Measurements from ENCODE around the gene MASP1. TPM values are rescaled to one million over a fixed set of nuclear protein-coding genes. Genes with fewer than 3 reads are reported as not detected.

MASP1 gene
- total RNA-seq, 1 donor from 2014 or later, result not detected

GRCh38 chr3:187266691-187267090 is 24.8 kb downstream of the MASP1 start:
- Mint-ChIP-seq H3K36me3 (ENCODE audit: low read depth) (no peaks in the 10 kb centered on the region), H3K27me3 (peaks cover 19% of the 10 kb centered on the region), H3K27ac (no peak overlapping the region), H3K9me3 (no peaks in the 10 kb centered on the region), H3K4me3 (no peak overlapping the region), H3K4me1 (no peaks in the 10 kb centered on the region)
- DNase-seq, result no peak
- intact Hi-C loops (cut with micrococcal nuclease), result no loop called here

DNA sequence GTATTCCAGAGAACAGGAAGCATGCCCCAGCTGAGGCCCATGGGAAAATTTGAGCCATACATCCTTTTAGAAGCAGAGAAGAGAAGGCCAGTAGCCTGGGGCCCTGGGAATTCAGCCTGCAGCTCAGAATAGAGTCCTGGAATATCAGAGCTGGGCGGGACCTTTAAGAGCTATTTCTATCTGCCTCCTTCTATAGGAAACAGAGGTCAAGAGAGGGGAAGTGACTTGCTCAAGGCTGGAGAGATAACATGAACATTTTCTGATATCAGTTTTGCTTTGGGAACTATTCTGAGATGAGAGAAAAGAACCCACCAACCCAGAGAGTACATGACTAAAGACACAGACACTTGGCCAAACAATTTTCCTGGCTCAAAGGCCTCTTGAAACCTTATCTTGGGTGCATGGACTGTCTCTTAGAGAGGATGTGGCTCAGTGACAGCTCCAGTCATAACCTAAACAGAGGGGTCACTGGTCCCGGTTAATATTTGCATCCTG is 26.0 kb downstream of the MASP1 start:
- H3K4me3 Mint-ChIP-seq, result no peak overlapping the region
- intact Hi-C loops (cut with micrococcal nuclease), result no loop called here
- H3K9me3 Mint-ChIP-seq, result no peaks in the 10 kb centered on the region
- no peaks in the 10 kb centered on the region for H3K36me3 Mint-ChIP-seq (ENCODE audit: low read depth)
- no peak for DNase-seq
- no peaks in the 10 kb centered on the region for H3K4me1 Mint-ChIP-seq
- peaks cover 19% of the 10 kb centered on the region for H3K27me3 Mint-ChIP-seq
- H3K27ac Mint-ChIP-seq, result no peak overlapping the region

DNA sequence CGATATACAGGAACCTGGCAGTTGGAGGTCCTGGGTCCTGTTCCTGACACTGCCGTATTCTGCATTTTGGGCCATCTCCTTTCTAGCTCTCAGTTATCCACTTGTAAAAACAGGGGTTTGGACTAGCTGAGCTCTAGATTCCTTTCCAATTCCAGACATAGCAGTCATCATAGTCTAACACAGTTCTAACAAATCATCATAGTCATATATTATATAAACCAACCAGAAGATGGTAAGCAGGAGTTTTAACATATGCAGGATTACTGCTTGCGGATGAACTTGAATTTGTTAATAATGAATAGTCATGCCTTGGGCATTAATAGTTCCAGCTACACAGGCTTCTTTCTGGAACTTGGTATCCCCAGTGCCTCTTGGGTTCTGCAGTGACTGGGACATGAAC is 26.6 kb downstream of the MASP1 start:
- Mint-ChIP-seq H3K36me3 (ENCODE audit: low read depth) (no peaks in the 10 kb centered on the region), H3K4me1 (no peaks in the 10 kb centered on the region), H3K27me3 (peaks cover 19% of the 10 kb centered on the region), H3K4me3 (no peak overlapping the region), H3K27ac (no peak overlapping the region), H3K9me3 (no peaks in the 10 kb centered on the region)
- intact Hi-C loops (cut with micrococcal nuclease), result no loop called here
- no peak for DNase-seq

- H3K27ac Mint-ChIP-seq, result no peak overlapping the region
- H3K4me3 Mint-ChIP-seq, result no peak overlapping the region
- intact Hi-C loops (cut with micrococcal nuclease), result no loop called here
- no peaks in the 10 kb centered on the region for H3K36me3 Mint-ChIP-seq (ENCODE audit: low read depth)
- H3K9me3 Mint-ChIP-seq, result no peaks in the 10 kb centered on the region
- DNase-seq, result no peak
- no peaks in the 10 kb centered on the region for H3K4me1 Mint-ChIP-seq
- H3K27me3 Mint-ChIP-seq, result peaks cover 19% of the 10 kb centered on the region
Measured at GRCh38 chr3:187264021-187264420, 27.5 kb downstream of the MASP1 start.

DNA sequence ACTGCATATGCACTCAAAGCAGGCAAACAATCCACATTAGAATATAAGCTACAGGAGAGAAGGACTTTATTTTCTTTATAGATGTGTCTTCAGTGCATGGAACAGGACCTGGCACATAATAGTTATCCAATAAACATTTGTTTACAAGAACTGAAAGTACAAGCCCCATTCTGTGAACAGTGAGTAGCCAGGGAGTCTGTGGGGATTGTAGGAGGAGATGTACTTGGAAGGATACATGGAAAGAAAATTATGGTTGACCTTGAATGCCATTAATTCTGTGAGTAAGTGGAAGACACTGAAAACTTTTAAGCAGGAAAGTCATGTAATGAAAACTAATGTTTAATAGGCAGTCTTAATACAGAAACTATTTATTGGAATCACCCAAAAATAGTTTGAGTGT is 28.3 kb downstream of the MASP1 start:
- intact Hi-C loops (cut with micrococcal nuclease), result no loop called here
- Mint-ChIP-seq H3K27ac (no peak overlapping the region), H3K27me3 (peaks cover 17% of the 10 kb centered on the region), H3K4me3 (no peak overlapping the region), H3K4me1 (no peaks in the 10 kb centered on the region), H3K9me3 (no peaks in the 10 kb centered on the region), H3K36me3 (ENCODE audit: low read depth) (no peaks in the 10 kb centered on the region)
- DNase-seq, result no peak

DNA sequence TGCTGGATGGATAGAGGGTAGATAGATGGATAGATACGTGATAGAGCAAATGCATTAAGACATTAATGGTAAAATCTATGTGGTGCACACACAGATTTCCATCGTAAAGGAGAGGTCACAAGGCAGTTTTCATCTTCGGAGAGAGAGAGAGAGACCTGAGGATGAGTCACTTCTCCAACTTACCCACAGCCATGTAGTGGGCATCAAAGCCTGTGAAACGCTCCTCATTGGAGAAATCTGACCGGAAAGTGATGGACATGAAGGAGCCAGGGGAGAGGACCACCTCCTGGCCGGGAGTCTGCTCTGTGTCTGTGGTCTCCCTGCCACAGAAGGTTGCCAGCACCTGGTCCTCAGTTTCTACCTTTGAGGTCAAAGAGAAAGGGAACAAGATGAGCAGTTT is 29.2 kb downstream of the MASP1 start:
- intact Hi-C loops (cut with micrococcal nuclease), result no loop called here
- no peaks in the 10 kb centered on the region for H3K4me1 Mint-ChIP-seq
- no peak for DNase-seq
- H3K27me3 Mint-ChIP-seq, result peaks cover 15% of the 10 kb centered on the region
- no peaks in the 10 kb centered on the region for H3K9me3 Mint-ChIP-seq
- H3K4me3 Mint-ChIP-seq, result no peak overlapping the region
- H3K27ac Mint-ChIP-seq, result no peak overlapping the region
- no peaks in the 10 kb centered on the region for H3K36me3 Mint-ChIP-seq (ENCODE audit: low read depth)

GRCh38 chr3:187261541-187261969 is 30.0 kb downstream of the MASP1 start:
- no peak overlapping the region for H3K27ac Mint-ChIP-seq
- intact Hi-C loops (cut with micrococcal nuclease), result no loop called here
- no peaks in the 10 kb centered on the region for H3K4me1 Mint-ChIP-seq
- no peaks in the 10 kb centered on the region for H3K9me3 Mint-ChIP-seq
- no peak for DNase-seq
- H3K4me3 Mint-ChIP-seq, result no peak overlapping the region
- H3K36me3 Mint-ChIP-seq (ENCODE audit: low read depth), result no peaks in the 10 kb centered on the region
- peaks cover 15% of the 10 kb centered on the region for H3K27me3 Mint-ChIP-seq

DNA sequence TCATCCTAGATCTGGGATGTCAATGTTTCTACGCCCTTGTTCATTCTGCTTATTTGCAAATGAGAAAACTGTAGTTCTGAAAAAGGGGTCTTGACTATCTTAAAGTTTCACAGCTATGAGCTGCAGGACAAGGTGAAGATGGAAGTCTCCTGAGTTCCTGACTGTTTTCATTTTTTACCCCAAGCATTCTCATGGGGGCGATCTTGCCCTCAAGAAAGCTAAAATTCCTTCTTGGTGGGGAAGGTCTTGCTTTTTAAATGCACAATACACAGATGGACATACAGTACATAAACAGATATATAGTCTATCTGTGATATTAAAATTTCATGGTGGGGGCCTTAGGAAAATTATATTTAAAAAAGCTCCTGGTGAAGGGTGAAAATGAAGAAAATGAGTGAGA is 32.4 kb downstream of the MASP1 start:
- H3K4me1 Mint-ChIP-seq, result no peaks in the 10 kb centered on the region
- no peak overlapping the region for H3K27ac Mint-ChIP-seq
- H3K36me3 Mint-ChIP-seq (ENCODE audit: low read depth), result no peaks in the 10 kb centered on the region
- no peak overlapping the region for H3K4me3 Mint-ChIP-seq
- peaks cover 16% of the 10 kb centered on the region for H3K27me3 Mint-ChIP-seq
- intact Hi-C loops (cut with micrococcal nuclease), result no loop called here
- no peak for DNase-seq
- H3K9me3 Mint-ChIP-seq, result no peaks in the 10 kb centered on the region

DNA sequence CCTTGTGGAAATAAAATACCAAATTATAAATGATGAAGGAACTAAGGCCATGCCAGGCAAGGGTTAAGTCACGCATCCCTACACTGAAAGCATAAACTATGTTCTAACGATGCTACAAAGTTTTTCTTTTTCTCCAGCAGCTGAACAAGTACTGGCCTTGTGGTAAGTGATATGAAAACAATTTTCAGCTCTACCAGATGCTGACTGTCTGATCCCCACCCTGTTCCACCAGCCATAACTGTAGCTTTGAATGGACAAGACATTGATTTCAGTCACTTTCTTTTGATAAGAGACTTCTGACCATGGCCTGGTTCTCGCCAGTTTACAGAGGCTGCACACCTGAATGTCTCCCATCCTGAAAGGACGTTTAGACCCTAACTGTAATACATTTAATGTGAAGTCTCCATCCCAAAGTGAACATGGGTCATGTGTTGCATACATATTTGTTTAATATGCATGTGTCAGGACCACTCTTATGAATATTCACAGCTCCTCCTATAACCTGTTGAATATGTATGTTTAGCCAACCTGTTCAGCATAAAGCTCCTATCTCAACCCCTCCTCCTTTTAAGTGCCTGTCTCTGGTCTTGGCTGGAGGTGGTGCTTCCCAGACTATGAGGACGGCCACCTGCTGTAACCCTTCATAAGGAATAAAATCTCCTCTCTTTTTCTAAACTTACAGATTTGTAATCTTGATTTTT is 33.4 kb downstream of the MASP1 start:
- H3K27ac Mint-ChIP-seq, result no peak overlapping the region
- no peaks in the 10 kb centered on the region for H3K9me3 Mint-ChIP-seq
- no peak for DNase-seq
- peaks cover 16% of the 10 kb centered on the region for H3K27me3 Mint-ChIP-seq
- intact Hi-C loops (cut with micrococcal nuclease), result no loop called here
- H3K4me1 Mint-ChIP-seq, result no peaks in the 10 kb centered on the region
- no peaks in the 10 kb centered on the region for H3K36me3 Mint-ChIP-seq (ENCODE audit: low read depth)
- H3K4me3 Mint-ChIP-seq, result no peak overlapping the region

DNA sequence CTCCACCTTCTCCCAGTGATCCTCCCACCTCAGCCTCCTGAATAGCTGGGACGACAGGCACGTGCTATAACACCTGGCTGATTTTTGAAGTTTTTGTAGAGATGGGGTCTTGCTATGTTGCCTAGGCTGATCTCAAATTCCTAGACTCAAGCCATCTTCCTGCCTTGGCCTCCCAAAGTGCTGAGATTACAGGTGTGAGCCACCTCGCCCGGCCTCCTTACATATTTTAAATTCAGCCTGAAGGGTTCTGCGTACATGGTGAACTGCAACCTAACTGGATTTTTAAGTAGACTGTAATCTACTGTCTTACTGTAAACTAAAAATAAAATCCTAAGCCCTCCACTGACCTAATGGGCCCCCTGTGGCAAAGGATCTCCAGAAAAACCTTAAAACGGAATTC is 34.1 kb downstream of the MASP1 start:
- no peak for DNase-seq
- intact Hi-C loops (cut with micrococcal nuclease), result no loop called here
- Mint-ChIP-seq H3K4me1 (no peaks in the 10 kb centered on the region), H3K27ac (no peak overlapping the region), H3K36me3 (ENCODE audit: low read depth) (no peaks in the 10 kb centered on the region), H3K27me3 (peaks cover 14% of the 10 kb centered on the region), H3K4me3 (no peak overlapping the region), H3K9me3 (no peaks in the 10 kb centered on the region)

GRCh38 chr3:187256051-187256616 is 35.4 kb downstream of the MASP1 start:
- no peak for DNase-seq
- H3K27me3 Mint-ChIP-seq, result peaks cover 10% of the 10 kb centered on the region
- no peak overlapping the region for H3K4me3 Mint-ChIP-seq
- H3K36me3 Mint-ChIP-seq (ENCODE audit: low read depth), result no peaks in the 10 kb centered on the region
- intact Hi-C loops (cut with micrococcal nuclease), result no loop called here
- H3K9me3 Mint-ChIP-seq, result no peaks in the 10 kb centered on the region
- H3K4me1 Mint-ChIP-seq, result no peaks in the 10 kb centered on the region
- H3K27ac Mint-ChIP-seq, result no peak overlapping the region

- Mint-ChIP-seq H3K27me3 (peaks cover 10% of the 10 kb centered on the region), H3K4me3 (no peak overlapping the region), H3K4me1 (no peaks in the 10 kb centered on the region), H3K9me3 (no peaks in the 10 kb centered on the region), H3K27ac (no peak overlapping the region), H3K36me3 (ENCODE audit: low read depth) (no peaks in the 10 kb centered on the region)
- no peak for DNase-seq
- intact Hi-C loops (cut with micrococcal nuclease), result no loop called here
Measured at GRCh38 chr3:187255314-187255713, 36.2 kb downstream of the MASP1 start.

DNA sequence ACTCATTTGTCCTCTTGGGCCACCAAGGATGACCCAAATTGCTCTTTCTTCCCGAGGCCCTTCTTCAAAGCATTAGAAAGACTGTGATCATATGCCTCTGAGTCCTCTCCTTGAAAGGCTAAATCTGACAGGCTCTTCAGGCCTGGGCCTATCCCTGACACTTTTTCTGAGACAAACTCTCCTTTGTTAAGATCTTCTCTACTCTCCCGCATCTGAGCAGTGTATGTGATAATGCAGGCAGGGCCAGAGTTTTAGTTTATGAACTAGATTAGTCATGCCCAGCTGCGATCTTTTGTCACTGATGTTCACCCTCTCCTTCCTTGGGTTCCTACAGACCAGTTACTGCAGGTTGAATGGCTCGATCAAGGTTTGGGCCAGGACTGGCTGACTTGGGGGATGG is 39.2 kb downstream of the MASP1 start:
- Mint-ChIP-seq H3K27ac (no peak overlapping the region), H3K27me3 (peaks cover 12% of the 10 kb centered on the region), H3K36me3 (ENCODE audit: low read depth) (no peaks in the 10 kb centered on the region), H3K4me3 (no peak overlapping the region), H3K4me1 (peaks cover 2% of the 10 kb centered on the region), H3K9me3 (no peaks in the 10 kb centered on the region)
- intact Hi-C loops (cut with micrococcal nuclease), result no loop called here
- DNase-seq, result no peak

- no peaks in the 10 kb centered on the region for H3K36me3 Mint-ChIP-seq (ENCODE audit: low read depth)
- H3K4me3 Mint-ChIP-seq, result no peak overlapping the region
- intact Hi-C loops (cut with micrococcal nuclease), result no loop called here
- DNase-seq, result no peak
- peaks cover 4% of the 10 kb centered on the region for H3K4me1 Mint-ChIP-seq
- no peak overlapping the region for H3K27ac Mint-ChIP-seq
- H3K27me3 Mint-ChIP-seq, result peaks cover 14% of the 10 kb centered on the region
- no peaks in the 10 kb centered on the region for H3K9me3 Mint-ChIP-seq
Measured at GRCh38 chr3:187251599-187251998, 39.9 kb downstream of the MASP1 start.

DNA sequence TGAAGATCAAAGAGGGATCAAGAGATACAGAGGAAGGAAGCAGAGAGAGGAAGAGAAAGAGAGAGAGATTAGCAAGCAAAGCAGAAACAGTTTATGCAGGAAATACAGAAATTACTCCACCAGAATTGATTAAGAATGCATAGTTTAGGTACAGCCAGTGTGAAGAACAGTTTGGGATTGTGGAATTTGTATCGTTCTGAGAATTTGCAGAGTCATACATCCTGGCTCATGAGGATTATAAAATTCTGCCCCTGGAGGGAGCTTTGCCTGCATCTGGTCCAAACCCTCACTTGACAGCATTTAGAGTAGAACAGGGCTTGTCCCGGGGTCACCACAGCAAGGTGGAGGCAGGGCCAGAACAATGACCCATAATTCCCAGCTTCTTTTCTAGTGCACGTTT is 44.1 kb downstream of the MASP1 start:
- no peak overlapping the region for H3K27ac Mint-ChIP-seq
- no peaks in the 10 kb centered on the region for H3K9me3 Mint-ChIP-seq
- DNase-seq, result no peak
- H3K4me1 Mint-ChIP-seq, result peaks cover 4% of the 10 kb centered on the region
- peaks cover 6% of the 10 kb centered on the region for H3K27me3 Mint-ChIP-seq
- no peak overlapping the region for H3K4me3 Mint-ChIP-seq
- H3K36me3 Mint-ChIP-seq (ENCODE audit: low read depth), result no peaks in the 10 kb centered on the region
- intact Hi-C loops (cut with micrococcal nuclease), result no loop called here
